C4-2B (cell line): ENCODE results near the gene BRD9.
"Not testable (repeated sequence)": the region's sequence is repeated elsewhere in the genome, so short reads cannot be mapped to it uniquely, and the experiment has no call there.

Experiments used
- H3K27ac ChIP-seq: fragments of 450-650 bp; 2 replicates; pipeline ENCODE4 v1.5.1; 2017
- ZFX ChIP-seq: fragments of 450-650 bp; IDR thresholded peaks from 2 replicates; pipeline ENCODE4 v1.6.1; 2017
- TF ChIP-seq, protein P1 (sequence below): fragments of 450-650 bp; conservative IDR thresholded peaks from 2 replicates; pipeline ENCODE4 v1.5.1; 2017; ENCODE audit warnings: mild to moderate bottlenecking

BRD9 gene

DNA sequence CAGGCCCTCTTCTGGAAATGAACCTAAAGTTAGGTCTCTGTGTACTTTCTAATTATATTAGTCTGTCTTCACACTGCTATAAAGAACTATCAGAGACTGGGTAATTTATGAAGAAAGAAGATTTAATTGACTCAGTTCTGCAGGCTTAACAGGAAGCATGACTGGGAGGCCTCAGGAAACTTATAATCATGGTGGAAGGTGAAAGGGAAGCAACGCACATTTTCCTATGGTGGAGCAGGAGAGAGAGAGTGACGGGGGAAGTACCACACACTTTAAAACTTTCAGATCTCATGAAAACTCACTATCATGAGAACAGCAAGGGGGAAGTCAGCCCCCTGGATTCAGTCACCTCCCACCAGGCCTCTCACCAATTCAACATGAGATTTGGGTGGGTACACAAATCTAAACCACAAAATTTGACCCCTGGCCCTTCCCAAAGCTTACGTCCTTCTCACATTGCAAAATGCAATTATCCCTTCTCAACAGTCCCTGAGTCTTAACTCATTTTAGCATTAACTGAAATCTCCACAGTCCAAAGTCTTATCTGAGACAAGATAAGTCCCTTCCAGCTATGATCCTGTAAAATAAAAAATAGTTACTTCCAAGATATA, 40.8 kb upstream of the BRD9 start:
- H3K27ac ChIP-seq: no peak overlapping the region
- no peak for TF ChIP-seq ZFX
- TF ChIP-seq, protein P1, sequence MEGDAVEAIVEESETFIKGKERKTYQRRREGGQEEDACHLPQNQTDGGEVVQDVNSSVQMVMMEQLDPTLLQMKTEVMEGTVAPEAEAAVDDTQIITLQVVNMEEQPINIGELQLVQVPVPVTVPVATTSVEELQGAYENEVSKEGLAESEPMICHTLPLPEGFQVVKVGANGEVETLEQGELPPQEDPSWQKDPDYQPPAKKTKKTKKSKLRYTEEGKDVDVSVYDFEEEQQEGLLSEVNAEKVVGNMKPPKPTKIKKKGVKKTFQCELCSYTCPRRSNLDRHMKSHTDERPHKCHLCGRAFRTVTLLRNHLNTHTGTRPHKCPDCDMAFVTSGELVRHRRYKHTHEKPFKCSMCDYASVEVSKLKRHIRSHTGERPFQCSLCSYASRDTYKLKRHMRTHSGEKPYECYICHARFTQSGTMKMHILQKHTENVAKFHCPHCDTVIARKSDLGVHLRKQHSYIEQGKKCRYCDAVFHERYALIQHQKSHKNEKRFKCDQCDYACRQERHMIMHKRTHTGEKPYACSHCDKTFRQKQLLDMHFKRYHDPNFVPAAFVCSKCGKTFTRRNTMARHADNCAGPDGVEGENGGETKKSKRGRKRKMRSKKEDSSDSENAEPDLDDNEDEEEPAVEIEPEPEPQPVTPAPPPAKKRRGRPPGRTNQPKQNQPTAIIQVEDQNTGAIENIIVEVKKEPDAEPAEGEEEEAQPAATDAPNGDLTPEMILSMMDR: no peak

DNA sequence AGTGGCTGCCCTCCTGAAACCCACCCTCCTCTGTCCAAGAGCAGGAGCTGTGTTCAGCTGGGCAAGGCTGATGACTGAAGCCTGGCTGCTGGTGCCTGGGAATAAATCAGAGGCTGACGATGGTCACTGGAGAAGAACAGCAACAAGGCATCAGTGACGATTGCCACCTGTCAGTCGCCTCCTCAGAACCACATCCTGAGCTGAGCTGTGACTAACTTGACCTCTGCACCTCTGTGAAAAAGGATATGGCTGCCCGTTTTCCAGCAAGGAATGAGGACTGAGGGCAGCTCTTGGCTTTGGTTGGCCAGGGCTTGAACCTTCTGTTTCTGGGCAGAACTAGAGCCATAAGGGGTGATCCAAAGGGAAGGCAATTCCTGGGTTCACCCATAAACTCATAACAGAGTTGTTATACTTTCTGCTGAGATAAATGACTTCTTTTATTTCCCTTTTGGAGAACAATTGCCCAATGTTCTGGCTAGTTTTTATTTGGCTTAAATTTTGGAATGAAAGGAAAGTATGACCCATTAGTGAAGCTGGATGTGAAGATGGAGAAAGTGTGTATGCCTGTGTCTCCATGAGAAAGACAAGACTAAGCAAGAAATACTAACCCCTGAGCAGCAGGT, 40.1 kb upstream of the BRD9 start:
- TF ChIP-seq ZFX: no peak
- TF ChIP-seq, protein P1: no peak
- no peak overlapping the region for H3K27ac ChIP-seq

GRCh38 chr5:932151-932627, 39.6 kb upstream of the BRD9 start:
- TF ChIP-seq, protein P1: no peak
- no peak for TF ChIP-seq ZFX
- no peak overlapping the region for H3K27ac ChIP-seq

- no peak for TF ChIP-seq ZFX
- TF ChIP-seq, protein P1: no peak
- H3K27ac ChIP-seq: no peak overlapping the region
These were observed 39.1 kb upstream of the BRD9 start for GRCh38 chr5:931570-932145.

DNA sequence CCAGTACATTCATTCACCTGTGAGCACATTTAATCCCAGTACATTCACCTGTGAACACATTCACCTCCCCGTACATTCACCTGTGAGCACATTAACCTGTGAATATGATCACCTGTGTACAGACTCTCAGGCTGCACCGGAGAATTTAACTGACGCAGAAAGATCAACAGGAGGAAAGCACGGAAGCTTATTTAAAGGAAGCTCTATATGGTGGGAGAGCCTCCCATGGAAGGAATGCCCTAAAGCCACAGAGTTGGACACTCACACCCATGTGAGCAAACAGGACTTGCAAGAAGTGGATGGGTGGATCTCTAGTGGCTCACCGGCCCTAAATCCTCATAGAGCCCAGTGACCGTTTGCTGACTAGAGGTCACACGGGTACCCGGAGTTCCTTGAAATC, 38.3 kb upstream of the BRD9 start:
- no peak for TF ChIP-seq ZFX
- TF ChIP-seq, protein P1: no peak
- no peak overlapping the region for H3K27ac ChIP-seq

GRCh38 chr5:929596-929995, 37.0 kb upstream of the BRD9 start:
- TF ChIP-seq, protein P1: no peak
- TF ChIP-seq ZFX: no peak
- no peak overlapping the region for H3K27ac ChIP-seq

DNA sequence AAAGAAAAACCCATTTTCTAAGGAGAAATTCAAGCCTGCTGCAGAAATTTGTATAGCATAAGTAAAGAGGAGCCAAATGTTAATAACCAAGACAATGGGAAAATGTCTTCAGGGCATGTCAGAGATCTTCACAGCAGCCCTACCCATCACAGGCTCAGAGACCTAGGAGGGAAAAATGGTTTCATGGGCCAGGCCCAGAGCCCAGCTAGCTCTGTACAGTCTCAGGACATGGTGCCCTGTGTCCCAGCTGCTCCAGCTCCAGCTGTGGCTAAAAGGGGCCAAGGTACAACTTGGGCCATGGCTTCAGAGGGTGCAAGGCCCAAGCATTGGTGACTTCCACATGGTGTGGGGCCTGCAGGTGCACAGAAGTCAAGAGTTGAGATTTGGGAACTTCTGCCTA, 36.6 kb upstream of the BRD9 start:
- not testable (repeated sequence) for H3K27ac ChIP-seq
